HG03045 (cell line): ENCODE measurements around the gene CHCHD10.
"Not testable (repeated sequence)": the region's sequence is repeated elsewhere in the genome, so short reads cannot be mapped to it uniquely, and the experiment has no call there.

Experiments
- ATAC-seq: cut with Tn5 transposase; IDR thresholded peaks from one replicate; pipeline ENCODE4 v1.9.1; 2021; ENCODE audit warnings: mild to moderate bottlenecking, moderate library complexity; ENCODE audit not compliant: unreplicated experiment

Gene CHCHD10

GRCh38 chr22:23751441-23751996 lies 16.3 kb downstream of the CHCHD10 start:
- peak; percentile 18 for ATAC-seq

- ATAC-seq = peak; percentile 86
Observed at GRCh38 chr22:23750714-23751440, 16.9 kb downstream of the CHCHD10 start, which contains the start of gene ZNF70. ZNF70 (minus strand) TSS chr22:23751112; CDS start chr22:23745140, 5,972 bp downstream.

- ATAC-seq = no peak
Observed at GRCh38 chr22:23750367-23750713, 17.4 kb downstream of the CHCHD10 start.

- no peak for ATAC-seq
Observed at GRCh38 chr22:23749841-23750301, 17.9 kb downstream of the CHCHD10 start.

- no peak for ATAC-seq
Observed at GRCh38 chr22:23745791-23746190, 22.0 kb downstream of the CHCHD10 start.

- ATAC-seq = no peak
Observed at GRCh38 chr22:23744485-23744884, 23.3 kb downstream of the CHCHD10 start.

GRCh38 chr22:23744001-23744400 lies 23.8 kb downstream of the CHCHD10 start:
- ATAC-seq = no peak

- ATAC-seq = no peak
Observed at GRCh38 chr22:23743303-23743705, 24.5 kb downstream of the CHCHD10 start.

- no peak for ATAC-seq
Observed at GRCh38 chr22:23742505-23743264, 25.1 kb downstream of the CHCHD10 start.

- no peak for ATAC-seq
Observed at GRCh38 chr22:23737696-23738095, 30.1 kb downstream of the CHCHD10 start.

- not testable (repeated sequence) for ATAC-seq
Observed at GRCh38 chr22:23728108-23728507, 39.7 kb downstream of the CHCHD10 start.

GRCh38 chr22:23722724-23723123 lies 45.0 kb downstream of the CHCHD10 start:
- ATAC-seq = no peak

GRCh38 chr22:23722160-23722559 lies 45.6 kb downstream of the CHCHD10 start:
- no peak for ATAC-seq

- ATAC-seq = no peak
Observed at GRCh38 chr22:23720855-23721254, 46.9 kb downstream of the CHCHD10 start.

- no peak for ATAC-seq
Observed at GRCh38 chr22:23718371-23719165, 49.2 kb downstream of the CHCHD10 start.

- peak; percentile 77 for ATAC-seq
Observed at GRCh38 chr22:23716811-23717801, 50.7 kb downstream of the CHCHD10 start.
